H9 (cell line): ENCODE data around the gene R3HDM4. TPM values are rescaled to one million over a fixed set of nuclear protein-coding genes. Genes with fewer than 3 reads are reported as not detected.

Experiments
- DNase-seq: peaks from one replicate; pipeline ENCODE4 v3.0.0-alpha.2; 2017
- H2AFZ ChIP-seq: one replicate; pipeline ENCODE4 v1.6.1; 2013; ENCODE audit warnings: mild to moderate bottlenecking, low read length, control low read depth, moderate library complexity
- H2AK5ac ChIP-seq: 2 replicates; pipeline ENCODE4 v1.6.1; 2013; ENCODE audit warnings: low read length, control low read depth, mixed read lengths; ENCODE audit not compliant: insufficient read length
- H2BK120ac ChIP-seq: one replicate; pipeline ENCODE4 v1.6.1; 2013; ENCODE audit warnings: low read depth, mild to moderate bottlenecking, low read length, control low read depth, inconsistent platforms; ENCODE audit not compliant: poor library complexity, severe bottlenecking
- H2BK12ac ChIP-seq: 2 replicates; pipeline ENCODE4 v1.6.1; 2013; ENCODE audit warnings: low read length, control low read depth, mixed read lengths, low read depth; ENCODE audit not compliant: insufficient read length
- H2BK15ac ChIP-seq: 2 replicates; pipeline ENCODE4 v1.6.1; 2013; ENCODE audit warnings: low read depth, low read length, control low read depth
- H2BK20ac ChIP-seq: one replicate; pipeline ENCODE4 v1.6.1; 2013; ENCODE audit warnings: low read depth, mild to moderate bottlenecking, low read length, control low read depth, inconsistent platforms; ENCODE audit not compliant: poor library complexity, severe bottlenecking
- H2BK5ac ChIP-seq: 2 replicates; pipeline ENCODE4 v1.6.1; 2013; ENCODE audit warnings: low read length, control low read depth, mixed read lengths; ENCODE audit not compliant: insufficient read length
- H3K14ac ChIP-seq: 2 replicates; pipeline ENCODE4 v1.6.1; 2013; ENCODE audit warnings: low read length, control low read depth; ENCODE audit not compliant: insufficient read depth
- H3K18ac ChIP-seq: 2 replicates; pipeline ENCODE4 v1.6.1; 2013; ENCODE audit warnings: low read depth, mild to moderate bottlenecking, mixed read lengths, low read length, control low read depth; ENCODE audit not compliant: insufficient read length
- H3K23ac ChIP-seq: 2 replicates; pipeline ENCODE4 v1.6.1; 2013; ENCODE audit warnings: low read length, control low read depth, mixed read lengths, low read depth; ENCODE audit not compliant: insufficient read length
- H3K23me2 ChIP-seq: 2 replicates; pipeline ENCODE4 v1.6.1; 2013; ENCODE audit warnings: low read depth, mild to moderate bottlenecking, mixed read lengths, low read length, control low read depth; ENCODE audit not compliant: insufficient read length, poor library complexity, severe bottlenecking
- H3K27ac ChIP-seq: 2 replicates; pipeline ENCODE4 v1.5.1; 2013; ENCODE audit warnings: low read length, control low read depth, mixed read lengths, low read depth; ENCODE audit not compliant: insufficient read length
- H3K27me3 ChIP-seq: 2 replicates; pipeline ENCODE4 v1.6.1; 2013; ENCODE audit warnings: low read length, control low read depth, inconsistent platforms; ENCODE audit not compliant: insufficient read depth
- H3K4ac ChIP-seq: 2 replicates; pipeline ENCODE4 v1.6.1; 2013; ENCODE audit warnings: low read depth, mild to moderate bottlenecking, control low read depth, inconsistent platforms, low read length, moderate library complexity
- H3K4me1 ChIP-seq: 2 replicates; pipeline ENCODE4 v1.6.1; 2013; ENCODE audit warnings: low read length, control low read depth, inconsistent platforms; ENCODE audit not compliant: insufficient read depth
- H3K4me2 ChIP-seq: 2 replicates; pipeline ENCODE4 v1.6.1; 2013; ENCODE audit warnings: low read length, control low read depth, mixed read lengths; ENCODE audit not compliant: insufficient read length, insufficient read depth
- H3K56ac ChIP-seq: 2 replicates; pipeline ENCODE4 v1.6.1; 2013; ENCODE audit warnings: low read depth, mild to moderate bottlenecking, mixed read lengths, low read length, control low read depth; ENCODE audit not compliant: insufficient read length
- H3K79me1 ChIP-seq: 2 replicates; pipeline ENCODE4 v1.6.1; 2013; ENCODE audit warnings: low read depth, mild to moderate bottlenecking, moderate library complexity, low read length, control low read depth, inconsistent platforms; ENCODE audit not compliant: insufficient read depth, poor library complexity, severe bottlenecking
- H3K79me2 ChIP-seq: 2 replicates; pipeline ENCODE4 v1.6.1; 2013; ENCODE audit warnings: low read length, control low read depth, inconsistent platforms; ENCODE audit not compliant: insufficient read depth
- H3K9ac ChIP-seq: 2 replicates; pipeline ENCODE4 v1.6.1; 2013; ENCODE audit warnings: low read length, control low read depth, mixed read lengths; ENCODE audit not compliant: insufficient read length; ENCODE audit errors: extremely low read depth
- H3K9me3 ChIP-seq: one replicate; pipeline ENCODE4 v1.6.1; 2013; ENCODE audit warnings: low read depth, low read length, inconsistent platforms; ENCODE audit not compliant: control insufficient read depth
- H3T11ph ChIP-seq: one replicate; pipeline ENCODE4 v1.6.1; 2013; ENCODE audit warnings: mild to moderate bottlenecking, low read length, control low read depth, inconsistent platforms
- H4K20me1 ChIP-seq: one replicate; pipeline ENCODE4 v1.6.1; 2013; ENCODE audit not compliant: control insufficient read depth, insufficient read length, insufficient read depth
- H4K5ac ChIP-seq: 2 replicates; pipeline ENCODE4 v1.6.1; 2013; ENCODE audit warnings: low read depth, mild to moderate bottlenecking, mixed read lengths, low read length, control low read depth; ENCODE audit not compliant: insufficient read length
- H4K8ac ChIP-seq: replicated peaks from 2 replicates; pipeline ENCODE4 v1.6.1; 2013; ENCODE audit warnings: low read length, control low read depth, mixed read lengths, low read depth; ENCODE audit not compliant: insufficient read length
- H4K91ac ChIP-seq: 2 replicates; pipeline ENCODE4 v1.6.1; 2013; ENCODE audit warnings: low read depth, mild to moderate bottlenecking, moderate library complexity, mixed read lengths, low read length, control low read depth; ENCODE audit not compliant: insufficient read length
- H3K27ac Mint-ChIP-seq, 3 experiments: 2 replicates in 2 of 3; 3 replicates in 1 of 3; pipeline ENCODE4 v1.8.0; 2020 to 2021; ENCODE audit warnings: mixed read lengths in 3 of 3, mild to moderate bottlenecking in 1 of 3, moderate library complexity in 1 of 3
- H3K27me3 Mint-ChIP-seq: 2 replicates; pipeline ENCODE4 v1.8.0; 2021; ENCODE audit warnings: low read depth, mild to moderate bottlenecking, moderate library complexity, mixed read lengths
- H3K36me3 Mint-ChIP-seq, 3 experiments: 2 replicates in 2 of 3; 3 replicates in 1 of 3; pipeline ENCODE4 v1.8.0; 2020 to 2021; ENCODE audit warnings: low read depth in 3 of 3, mixed read lengths in 3 of 3; ENCODE audit not compliant: insufficient read depth in 1 of 3
- H3K4me1 Mint-ChIP-seq, 2 experiments: 2 replicates each; pipeline ENCODE4 v1.8.0; 2020; ENCODE audit warnings: mixed read lengths in 2 of 2
- H3K4me3 Mint-ChIP-seq, 2 experiments: 2 replicates in 1 of 2; 3 replicates in 1 of 2; pipeline ENCODE4 v1.8.0; 2020 to 2021; ENCODE audit warnings: mild to moderate bottlenecking in 2 of 2, mixed read lengths in 2 of 2, moderate library complexity in 1 of 2
- H3K9me3 Mint-ChIP-seq, 2 experiments: 2 replicates in 1 of 2; 3 replicates in 1 of 2; pipeline ENCODE4 v1.8.0; 2020; ENCODE audit warnings: mild to moderate bottlenecking in 2 of 2, mixed read lengths in 2 of 2, moderate library complexity in 1 of 2
- CTCF ChIP-seq: fragments of 200-600 bp; sonication (generic); conservative IDR thresholded peaks from 3 replicates; pipeline ENCODE4 v1.8.0; 2021; ENCODE audit warnings: antibody characterized with exemption, mild to moderate bottlenecking
- WGBS: extraction: QIAGEN DNeasy Blood & Tissue Kit; methylation state at CpG from one replicate; pipeline ENCODE4 v1.1.7; 2013; ENCODE audit warnings: missing lambda C conversion rate, low lambda C conversion rate, mixed read lengths; ENCODE audit not compliant: insufficient read length; ENCODE audit errors: extremely low coverage; 5-methylcytosine and 5-hydroxymethylcytosine counted together
- total RNA-seq: library from RNA; stranded (reverse); gene quantifications from 2 replicates; pipeline ENCODE4 v1.2.1, GENCODE V29; 2021

R3HDM4 gene
- total RNA-seq, 1 experiment from 2014 or later = 66.4 TPM

- Histone ChIP-seq H3K56ac (no peak overlapping the region), H4K5ac (no peak overlapping the region), H3K79me2 (0 out of 2 replicates have a peak, but pooled peaks cover 3% of the 10 kb centered on the region), H3K23ac (no peak overlapping the region), H3K4me1 (no peaks in the 10 kb centered on the region), H3K9ac (no peak overlapping the region), H3K4me2 (no peak overlapping the region), H3K18ac (no peak overlapping the region), H2BK120ac (no peak overlapping the region), H3K79me1 (no peaks in the 10 kb centered on the region), H2BK20ac (no peak overlapping the region), H3K14ac (no peak overlapping the region), H4K91ac (no peak overlapping the region), H3K27ac (no peak overlapping the region), H2BK15ac (no peak overlapping the region), H4K8ac (no peak overlapping the region), H3K23me2 (no peaks in the 10 kb centered on the region), H3K9me3 (no peaks in the 10 kb centered on the region), H2BK12ac (no peak overlapping the region), H2BK5ac (no peak overlapping the region), H3T11ph (no peak overlapping the region), H3K27me3 (no peaks in the 10 kb centered on the region), H2AFZ (no peak overlapping the region), H4K20me1 (peaks cover 9% of the 10 kb centered on the region), H3K4ac (no peak overlapping the region), H2AK5ac (no peak overlapping the region)
- WGBS = no CpG with 5 or more reads among the region's 30 CpGs
- TF ChIP-seq CTCF = no peak
- Mint-ChIP-seq H3K4me1 (no peaks in the 10 kb centered on the region), H3K27me3 (no peaks in the 10 kb centered on the region; the same call in 1 of the 2 replicates), H3K9me3 (no peaks in the 10 kb centered on the region), H3K36me3 (peaks cover 5 to 22% (median 18%) of the 10 kb centered on the region in 3 experiments; a peak in 6 of 7 replicates), H3K4me3 (no peak overlapping the region), H3K27ac (no peak overlapping the region)
- no peak for DNase-seq
These were observed 34.2 kb upstream of the R3HDM4 start for GRCh38 chr19:947090-947706.
